HG02623 (cell line): ENCODE results near the gene WWOX.

ENCODE experiments used
- ATAC-seq: cut with Tn5 transposase; IDR thresholded peaks from one replicate; pipeline ENCODE4 v1.9.1; 2021; ENCODE audit warnings: moderate library complexity; ENCODE audit not compliant: unreplicated experiment

The WWOX gene

GRCh38 chr16:78455861-78456260 lies 356.4 kb downstream of the WWOX start:
- ATAC-seq: no peak

GRCh38 chr16:78458588-78458987 lies 359.1 kb downstream of the WWOX start:
- ATAC-seq: no peak

- no peak for ATAC-seq
Measured at GRCh38 chr16:78460428-78460827, 361.0 kb downstream of the WWOX start.

- ATAC-seq: no peak
Measured at GRCh38 chr16:78461087-78461486, 361.6 kb downstream of the WWOX start.

- ATAC-seq: no peak
Measured at GRCh38 chr16:78461496-78462287, 362.2 kb downstream of the WWOX start.

- ATAC-seq: no peak
Measured at GRCh38 chr16:78462288-78463208, 363.1 kb downstream of the WWOX start.

- ATAC-seq: no peak
Measured at GRCh38 chr16:78463591-78463990, 364.1 kb downstream of the WWOX start.

GRCh38 chr16:78464833-78465232 lies 365.4 kb downstream of the WWOX start:
- ATAC-seq: no peak

GRCh38 chr16:78465730-78466129 lies 366.3 kb downstream of the WWOX start:
- no peak for ATAC-seq

GRCh38 chr16:78469787-78470186 lies 370.3 kb downstream of the WWOX start:
- ATAC-seq: no peak

GRCh38 chr16:78473031-78473699 lies 373.7 kb downstream of the WWOX start:
- no peak for ATAC-seq

- peak; percentile 81 for ATAC-seq
Measured at GRCh38 chr16:78474762-78475161, 375.3 kb downstream of the WWOX start.

GRCh38 chr16:78476615-78477014 lies 377.2 kb downstream of the WWOX start:
- no peak for ATAC-seq

- ATAC-seq: no peak
Measured at GRCh38 chr16:78478267-78478861, 378.9 kb downstream of the WWOX start.

GRCh38 chr16:78479723-78480122 lies 380.3 kb downstream of the WWOX start:
- no peak for ATAC-seq

GRCh38 chr16:78480588-78480987 lies 381.1 kb downstream of the WWOX start:
- no peak for ATAC-seq

GRCh38 chr16:78483124-78483992 lies 383.9 kb downstream of the WWOX start:
- ATAC-seq: no peak

GRCh38 chr16:78484509-78485058 lies 385.1 kb downstream of the WWOX start:
- ATAC-seq: no peak

GRCh38 chr16:78485188-78485916 lies 385.9 kb downstream of the WWOX start:
- no peak for ATAC-seq
